ENCODE data around the gene KLHL22. TPM values are rescaled to one million over a fixed set of nuclear protein-coding genes. Genes with fewer than 3 reads are reported as not detected.

Gene KLHL22
- total RNA-seq, 4 donors from 2014 or later, result 14.1 to 73.8 (median 42.7) TPM

DNA sequence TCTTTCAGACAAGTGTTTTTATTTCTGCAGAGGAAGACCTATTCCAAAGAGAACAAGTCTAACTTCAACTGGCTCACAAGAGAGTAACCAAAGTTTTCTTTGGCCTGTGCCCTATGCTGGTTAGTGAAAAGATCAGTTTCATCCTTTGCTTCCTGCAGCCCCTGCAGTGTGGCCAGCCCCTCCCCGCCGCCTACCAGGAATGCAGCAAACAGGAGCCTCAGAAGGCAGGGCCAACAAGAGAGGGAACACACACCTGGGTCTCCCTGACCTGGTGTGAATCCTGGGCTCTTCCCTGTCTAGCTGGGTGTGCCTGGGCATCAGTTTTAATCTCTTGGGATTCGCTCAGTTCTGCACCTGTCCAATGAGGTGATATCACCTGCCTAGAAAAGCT, 36.4 kb downstream of the KLHL22 start:
- Histone ChIP-seq H3K27me3 (no peaks in the 10 kb centered on the region), H3K36me3 (no peaks in the 10 kb centered on the region), H3K9me3 (no peaks in the 10 kb centered on the region), H3K27ac (no peak overlapping the region), H3K4me3 (no peak overlapping the region), H3K4me1 (no peaks in the 10 kb centered on the region)
- no peak for DNase-seq
- TF ChIP-seq, protein P1, sequence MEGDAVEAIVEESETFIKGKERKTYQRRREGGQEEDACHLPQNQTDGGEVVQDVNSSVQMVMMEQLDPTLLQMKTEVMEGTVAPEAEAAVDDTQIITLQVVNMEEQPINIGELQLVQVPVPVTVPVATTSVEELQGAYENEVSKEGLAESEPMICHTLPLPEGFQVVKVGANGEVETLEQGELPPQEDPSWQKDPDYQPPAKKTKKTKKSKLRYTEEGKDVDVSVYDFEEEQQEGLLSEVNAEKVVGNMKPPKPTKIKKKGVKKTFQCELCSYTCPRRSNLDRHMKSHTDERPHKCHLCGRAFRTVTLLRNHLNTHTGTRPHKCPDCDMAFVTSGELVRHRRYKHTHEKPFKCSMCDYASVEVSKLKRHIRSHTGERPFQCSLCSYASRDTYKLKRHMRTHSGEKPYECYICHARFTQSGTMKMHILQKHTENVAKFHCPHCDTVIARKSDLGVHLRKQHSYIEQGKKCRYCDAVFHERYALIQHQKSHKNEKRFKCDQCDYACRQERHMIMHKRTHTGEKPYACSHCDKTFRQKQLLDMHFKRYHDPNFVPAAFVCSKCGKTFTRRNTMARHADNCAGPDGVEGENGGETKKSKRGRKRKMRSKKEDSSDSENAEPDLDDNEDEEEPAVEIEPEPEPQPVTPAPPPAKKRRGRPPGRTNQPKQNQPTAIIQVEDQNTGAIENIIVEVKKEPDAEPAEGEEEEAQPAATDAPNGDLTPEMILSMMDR (IDR thresholded peaks at IDR 0.05), result no peak
- no peak for TF ChIP-seq POLR2A (IDR thresholded peaks at IDR 0.05)
- intact Hi-C loops (cut with DNase I; ENCODE audit: low total_unique reads), result loop anchor here (5.0 kb wide), 1 partner anchor 42 kb away; no protein-coding TSS in a partner anchor

DNA sequence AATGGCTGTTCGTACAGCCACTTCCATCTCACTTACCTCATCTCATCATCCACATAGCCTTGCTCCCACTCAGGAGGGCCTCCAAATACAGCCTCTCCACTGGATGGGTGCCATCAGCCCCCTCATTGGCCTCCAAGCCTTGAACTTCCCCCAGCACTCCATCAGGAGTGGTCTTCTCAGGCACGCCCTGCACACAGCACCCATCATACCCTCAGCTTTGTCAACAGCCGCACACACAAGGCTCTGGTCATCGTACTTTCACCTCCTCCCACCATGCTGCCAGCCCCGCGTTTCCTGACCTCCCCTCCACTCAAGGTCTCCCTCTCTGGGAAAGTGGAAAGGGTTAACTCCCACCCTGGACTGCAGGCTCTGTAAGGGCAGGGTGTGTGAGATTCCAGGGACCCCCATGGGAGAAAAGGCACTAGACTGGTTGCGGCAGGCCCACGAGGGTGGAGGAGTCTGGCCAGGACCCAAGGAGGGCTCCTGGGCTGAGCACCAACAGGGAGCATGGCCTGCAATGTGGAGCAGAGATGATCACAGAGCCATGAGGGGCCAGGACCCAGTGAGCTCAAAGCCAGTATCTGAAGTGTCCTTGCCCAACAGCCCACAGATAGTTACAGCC, 37.0 kb downstream of the KLHL22 start:
- no peaks in the 10 kb centered on the region for H3K36me3 ChIP-seq
- intact Hi-C loops (cut with DNase I; ENCODE audit: low total_unique reads), result loop anchor here (5.0 kb wide), 1 partner anchor 41 kb away; no protein-coding TSS in a partner anchor
- H3K27me3 ChIP-seq, result no peaks in the 10 kb centered on the region
- H3K9me3 ChIP-seq, result no peaks in the 10 kb centered on the region
- no peak for DNase-seq
- H3K4me1 ChIP-seq, result no peaks in the 10 kb centered on the region
- H3K27ac ChIP-seq, result no peak overlapping the region
- no peak overlapping the region for H3K4me3 ChIP-seq
- no peak for TF ChIP-seq POLR2A (IDR thresholded peaks at IDR 0.05)
- TF ChIP-seq, protein P1 (IDR thresholded peaks at IDR 0.05), result no peak

DNA sequence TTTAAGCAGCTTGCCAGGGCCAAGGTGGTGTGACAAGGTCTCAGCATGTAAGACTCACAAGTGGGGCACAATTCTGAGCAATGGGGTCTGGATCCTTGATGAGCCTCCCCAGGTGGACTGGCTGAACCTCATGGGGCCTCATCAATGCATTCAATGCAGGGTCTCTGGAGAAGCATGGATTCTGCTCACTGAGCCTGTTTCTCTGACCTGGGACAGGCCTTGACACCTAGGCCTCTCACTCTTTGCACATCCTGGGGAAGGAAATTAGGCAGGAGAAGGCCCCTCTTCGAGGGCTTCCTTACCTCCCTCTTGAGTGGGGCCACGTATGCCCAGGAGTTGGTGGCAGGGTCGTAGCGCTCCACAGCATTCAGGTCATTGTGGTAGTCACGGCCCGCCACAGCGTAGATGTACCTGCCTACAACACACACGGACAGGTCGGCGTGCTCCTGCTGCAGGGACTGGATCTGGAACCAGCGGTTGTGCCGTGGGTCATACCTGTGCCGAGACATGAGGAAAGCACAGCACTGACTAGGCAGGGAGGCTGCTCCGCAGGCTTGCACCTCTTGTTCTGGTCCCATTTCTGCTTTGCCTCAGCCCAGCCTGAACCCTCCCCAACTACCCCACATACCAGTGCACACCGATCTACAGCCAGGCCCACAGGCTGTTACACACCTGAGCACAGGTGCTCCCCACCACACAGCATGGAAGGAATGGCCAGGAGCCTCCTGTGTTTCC, 37.9 kb downstream of the KLHL22 start:
- intact Hi-C loops (cut with DNase I; ENCODE audit: low total_unique reads), result loop anchor here (5.0 kb wide), 1 partner anchor 40 kb away; no protein-coding TSS in a partner anchor
- no peak overlapping the region for H3K4me3 ChIP-seq
- H3K27me3 ChIP-seq, result no peaks in the 10 kb centered on the region
- H3K27ac ChIP-seq, result no peak overlapping the region
- no peaks in the 10 kb centered on the region for H3K9me3 ChIP-seq
- H3K4me1 ChIP-seq, result no peaks in the 10 kb centered on the region
- no peak for DNase-seq
- TF ChIP-seq, protein P1 (IDR thresholded peaks at IDR 0.05), result no peak
- TF ChIP-seq POLR2A (IDR thresholded peaks at IDR 0.05), result no peak
- H3K36me3 ChIP-seq, result no peaks in the 10 kb centered on the region

DNA sequence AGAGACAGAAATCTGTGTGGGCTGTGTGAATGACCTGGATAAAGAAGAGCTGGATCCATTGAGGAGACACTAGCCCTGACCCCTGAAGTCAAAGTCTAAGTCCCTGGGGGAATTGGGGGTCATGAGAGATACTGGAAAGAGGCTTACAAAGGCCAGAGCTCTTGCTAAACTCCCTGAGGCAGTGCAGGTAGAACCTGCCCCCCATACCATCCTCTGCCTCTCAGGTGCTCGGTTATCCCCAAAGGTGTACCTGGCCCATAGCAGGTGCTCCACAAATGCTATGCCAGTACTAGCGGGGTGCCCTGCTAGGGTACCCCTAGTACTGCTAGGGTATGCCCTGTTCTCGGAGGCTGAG, 38.9 kb downstream of the KLHL22 start:
- no peak overlapping the region for H3K27ac ChIP-seq
- H3K4me1 ChIP-seq, result no peaks in the 10 kb centered on the region
- TF ChIP-seq POLR2A (IDR thresholded peaks at IDR 0.05), result no peak
- TF ChIP-seq, protein P1 (IDR thresholded peaks at IDR 0.05), result no peak
- no peak for DNase-seq
- intact Hi-C loops (cut with DNase I; ENCODE audit: low total_unique reads), result loop anchor here (5.0 kb wide), 1 partner anchor 39 kb away; no protein-coding TSS in a partner anchor
- H3K4me3 ChIP-seq, result no peak overlapping the region
- no peaks in the 10 kb centered on the region for H3K9me3 ChIP-seq
- no peaks in the 10 kb centered on the region for H3K27me3 ChIP-seq
- no peaks in the 10 kb centered on the region for H3K36me3 ChIP-seq

DNA sequence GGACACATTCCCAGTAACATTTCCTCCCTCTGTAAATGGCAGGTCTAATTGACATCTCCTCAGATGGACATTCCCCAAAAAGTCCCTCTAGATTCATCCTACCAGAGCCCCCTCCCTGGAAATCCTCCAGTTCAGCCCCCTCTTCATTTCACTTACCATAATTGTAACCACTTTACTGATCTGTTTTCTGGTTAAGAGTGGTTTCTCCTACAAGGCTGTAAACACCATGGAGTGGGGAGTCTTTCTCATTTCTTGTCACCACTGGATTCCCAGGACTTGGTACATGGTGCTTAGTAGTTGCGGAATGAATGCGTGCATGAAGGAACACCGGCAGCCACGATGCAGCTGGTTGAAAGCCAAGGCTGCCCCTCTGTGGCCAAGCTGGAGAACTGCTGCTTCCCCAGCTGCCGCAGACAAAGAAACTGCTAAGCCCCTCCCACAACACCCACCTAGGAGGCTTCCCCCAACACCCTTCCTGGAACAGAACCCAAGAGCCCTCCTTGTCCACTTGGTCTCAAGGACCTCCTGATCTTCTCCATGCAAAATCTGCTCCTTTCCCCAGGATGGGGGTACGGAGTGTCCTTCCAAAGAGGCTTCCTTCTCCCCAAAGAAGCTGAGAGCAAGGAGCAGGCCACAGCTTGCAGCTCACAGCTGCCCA, 39.4 kb downstream of the KLHL22 start:
- TF ChIP-seq, protein P1 (IDR thresholded peaks at IDR 0.05), result peak; percentile 80 to 92 (median 89)
- no peak for TF ChIP-seq POLR2A (IDR thresholded peaks at IDR 0.05)
- no peaks in the 10 kb centered on the region for H3K4me1 ChIP-seq
- no peaks in the 10 kb centered on the region for H3K36me3 ChIP-seq
- no peaks in the 10 kb centered on the region for H3K27me3 ChIP-seq
- intact Hi-C loops (cut with DNase I; ENCODE audit: low total_unique reads), result loop anchor here (5.0 kb wide), 1 partner anchor 39 kb away; no protein-coding TSS in a partner anchor
- H3K27ac ChIP-seq, result no peak overlapping the region
- peak; percentile 75 to 79 for DNase-seq
- H3K9me3 ChIP-seq, result no peaks in the 10 kb centered on the region
- no peak overlapping the region for H3K4me3 ChIP-seq

Measured in uterus (tissue), 4 donors.